ENCODE data around the gene GFI1.

- no peak for TF ChIP-seq POLR2A (IDR thresholded peaks at IDR 0.05; ENCODE audit: low read depth, low read length)
- TF ChIP-seq POLR2AphosphoS5 (IDR thresholded peaks at IDR 0.05; ENCODE audit: low read depth, low read length): no peak
- TF ChIP-seq TAF1 (IDR thresholded peaks at IDR 0.05; ENCODE audit: borderline replicate concordance, low read depth, low read length): no peak
These were observed 16.5 kb downstream of the GFI1 start for GRCh38 chr1:92470216-92470615.

Measured in GM12892 (cell line).